DMS 273 (cell line): ENCODE measurements around the gene OSM.

Source experiments
- DNase-seq: peaks from one replicate; lab custom pipeline; 2025; ENCODE audit not compliant: unreplicated experiment; lab: John Stamatoyannopoulos, UW

The OSM gene

DNA sequence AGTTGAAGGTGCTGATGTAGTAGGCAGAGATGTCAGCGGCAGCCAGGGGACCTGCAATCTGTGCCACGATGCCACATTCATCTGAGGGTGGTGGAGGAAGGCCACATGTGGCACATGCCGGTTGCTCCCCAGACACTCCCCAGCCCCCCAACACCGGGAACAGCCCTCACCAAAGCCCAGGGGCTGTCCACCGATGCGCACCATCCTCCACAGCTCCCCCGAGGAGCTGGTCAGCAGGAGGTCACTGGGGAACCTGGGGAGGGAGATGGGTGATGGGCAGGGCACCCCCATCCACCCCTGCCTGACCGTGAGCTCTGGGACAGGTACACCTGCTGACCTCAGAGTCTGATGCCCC is 19.2 kb upstream of the OSM start:
- DNase-seq = no peak

DNA sequence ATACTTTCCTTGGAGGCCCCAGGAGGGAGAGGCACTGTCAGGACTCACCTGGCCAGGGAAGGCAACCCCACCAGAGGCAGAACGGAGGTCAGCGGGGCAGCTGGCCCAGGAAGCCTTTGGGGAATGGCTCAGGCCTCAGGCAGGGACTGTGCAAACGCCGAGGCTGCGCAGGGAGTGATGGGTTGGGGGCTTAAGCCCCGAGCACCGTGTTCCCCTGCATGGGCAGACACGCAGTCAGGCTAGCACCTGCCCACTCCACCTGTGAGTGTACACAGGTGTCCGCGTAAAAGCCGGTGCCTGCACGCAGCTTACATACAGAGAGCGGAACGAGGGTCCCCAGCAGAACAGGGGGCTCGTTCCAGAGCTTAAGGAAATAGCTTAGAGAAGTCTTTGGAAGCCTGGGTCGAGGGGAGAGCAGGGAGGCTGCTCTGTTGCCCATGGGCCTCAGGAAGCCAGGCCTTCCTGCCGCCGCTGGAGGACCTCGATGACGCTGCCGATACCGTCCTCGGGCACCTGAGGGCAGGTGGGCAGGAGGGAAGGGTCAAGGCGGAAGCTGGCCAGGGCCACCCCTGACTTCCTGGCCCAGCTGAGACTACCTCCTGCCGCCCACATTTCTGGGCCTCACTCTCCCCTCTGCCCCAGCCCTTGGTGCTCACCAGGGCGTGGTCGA is 18.7 kb upstream of the OSM start:
- DNase-seq = no peak

DNA sequence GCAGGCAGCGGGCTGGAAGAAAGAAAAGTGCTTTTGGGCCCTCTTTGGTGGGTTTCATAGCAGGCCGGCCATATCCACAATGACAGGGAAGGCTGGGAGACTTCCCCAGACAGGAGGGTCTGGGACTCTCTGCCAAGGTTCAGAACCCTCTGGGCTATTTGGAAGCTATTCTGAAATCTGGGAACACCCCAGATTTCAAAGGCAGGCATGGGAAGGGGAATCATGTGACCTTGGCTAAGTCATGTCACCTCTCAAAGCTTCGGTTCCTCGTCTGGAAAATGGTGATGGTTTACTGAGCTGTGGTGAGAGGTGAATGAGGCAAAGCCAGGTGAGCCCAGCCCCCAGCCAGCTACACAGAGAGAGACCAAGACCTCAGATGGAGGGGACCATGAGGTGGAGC is 18.0 kb upstream of the OSM start:
- no peak for DNase-seq

DNA sequence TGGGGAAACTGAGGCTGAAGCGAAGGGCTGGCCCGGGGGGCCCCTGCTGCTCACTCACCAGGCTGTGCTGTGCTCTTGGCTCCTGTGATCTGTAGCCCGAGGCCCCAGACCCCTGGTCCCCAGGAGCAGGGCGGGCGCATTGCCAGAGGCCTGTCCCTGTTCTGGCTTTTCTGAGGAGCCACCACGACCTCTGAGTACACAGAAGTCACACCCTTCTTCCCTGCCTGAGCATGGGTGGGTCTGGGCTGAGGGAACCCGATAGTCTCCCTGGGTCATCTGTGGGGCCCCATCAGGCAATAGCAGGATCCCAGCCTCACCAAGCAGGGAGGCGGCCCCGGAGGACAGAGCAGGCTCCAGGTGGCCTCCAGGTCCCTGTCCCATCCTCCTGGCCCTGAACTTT is 17.5 kb upstream of the OSM start:
- DNase-seq = no peak

DNA sequence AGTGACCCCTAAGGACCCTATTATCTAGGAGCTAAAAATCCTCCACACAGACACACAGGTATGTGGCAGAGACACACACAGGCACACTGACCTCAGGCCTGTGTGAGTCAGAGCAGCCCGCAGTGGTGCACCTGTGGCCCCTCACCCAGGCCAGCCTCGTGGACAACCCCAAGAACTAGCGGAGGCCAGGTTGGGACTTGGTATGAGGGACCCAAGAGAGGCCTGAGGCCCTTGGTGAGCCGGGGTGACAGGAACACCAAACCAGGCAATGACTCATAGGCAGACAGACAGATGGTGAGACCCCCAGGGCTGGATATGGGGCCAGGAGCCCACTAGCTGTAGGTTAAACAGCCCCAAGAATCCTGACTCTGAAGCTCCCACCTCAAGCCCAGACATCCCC is 16.7 kb upstream of the OSM start:
- no peak for DNase-seq

DNA sequence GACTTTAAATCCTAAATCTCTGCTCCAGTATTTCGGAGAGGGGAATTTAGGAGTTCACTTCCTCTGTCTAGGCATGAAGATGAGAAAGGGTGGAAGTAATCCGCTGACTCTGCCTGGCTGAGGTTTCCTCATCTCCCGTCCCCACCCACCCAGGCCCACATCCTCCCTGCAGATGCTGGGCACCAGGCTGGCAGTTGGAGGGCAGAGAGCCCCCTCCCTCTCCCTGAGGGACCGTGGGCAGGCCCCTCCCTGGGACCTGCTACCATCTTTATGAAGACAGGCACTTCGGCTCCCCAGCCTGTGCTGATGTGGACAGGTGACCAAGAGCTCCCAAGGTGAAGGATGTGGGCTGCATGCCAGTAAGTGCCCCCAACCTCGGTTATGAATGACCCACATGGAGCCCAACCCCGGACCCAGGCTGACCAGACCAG is 16.0 kb upstream of the OSM start:
- no peak for DNase-seq

DNA sequence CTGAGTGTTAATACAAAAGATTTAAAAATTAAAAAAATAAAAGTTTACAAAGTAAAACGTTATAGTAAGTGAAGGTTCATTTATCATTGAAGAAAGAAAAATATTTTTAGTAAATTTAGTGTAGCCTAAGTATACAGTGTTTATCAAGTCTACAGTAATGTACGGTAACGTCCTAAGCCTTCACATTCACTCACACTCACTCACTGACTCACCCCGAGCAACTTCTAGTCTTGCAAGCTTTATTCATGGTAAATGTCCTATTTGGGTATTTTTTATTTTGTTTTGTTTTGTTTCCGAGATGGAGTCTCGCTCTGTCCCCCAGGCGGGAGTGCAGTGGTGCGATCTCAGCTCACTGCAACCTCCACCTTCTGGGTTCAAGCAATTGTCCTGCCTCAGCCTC is 13.9 kb upstream of the OSM start:
- no peak for DNase-seq

DNA sequence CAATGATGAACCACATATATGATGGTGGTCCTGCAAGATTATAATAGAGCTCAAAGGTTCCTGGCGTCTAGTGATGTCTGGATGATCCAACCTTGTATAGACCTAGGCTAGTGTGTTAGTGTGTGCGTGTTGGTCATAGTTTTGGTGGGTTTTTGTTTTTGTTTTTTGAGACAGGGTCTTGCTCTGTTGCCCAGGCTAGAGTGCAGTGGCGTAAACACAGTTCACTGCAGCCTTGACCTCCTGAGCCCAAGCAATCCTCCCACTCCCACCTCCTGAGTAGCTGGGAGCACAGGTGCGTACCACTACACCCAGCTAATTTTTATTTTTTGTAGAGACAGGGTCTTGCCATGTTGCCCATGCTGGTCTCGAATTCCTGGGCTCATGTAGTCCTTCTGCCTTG is 13.3 kb upstream of the OSM start:
- no peak for DNase-seq

DNA sequence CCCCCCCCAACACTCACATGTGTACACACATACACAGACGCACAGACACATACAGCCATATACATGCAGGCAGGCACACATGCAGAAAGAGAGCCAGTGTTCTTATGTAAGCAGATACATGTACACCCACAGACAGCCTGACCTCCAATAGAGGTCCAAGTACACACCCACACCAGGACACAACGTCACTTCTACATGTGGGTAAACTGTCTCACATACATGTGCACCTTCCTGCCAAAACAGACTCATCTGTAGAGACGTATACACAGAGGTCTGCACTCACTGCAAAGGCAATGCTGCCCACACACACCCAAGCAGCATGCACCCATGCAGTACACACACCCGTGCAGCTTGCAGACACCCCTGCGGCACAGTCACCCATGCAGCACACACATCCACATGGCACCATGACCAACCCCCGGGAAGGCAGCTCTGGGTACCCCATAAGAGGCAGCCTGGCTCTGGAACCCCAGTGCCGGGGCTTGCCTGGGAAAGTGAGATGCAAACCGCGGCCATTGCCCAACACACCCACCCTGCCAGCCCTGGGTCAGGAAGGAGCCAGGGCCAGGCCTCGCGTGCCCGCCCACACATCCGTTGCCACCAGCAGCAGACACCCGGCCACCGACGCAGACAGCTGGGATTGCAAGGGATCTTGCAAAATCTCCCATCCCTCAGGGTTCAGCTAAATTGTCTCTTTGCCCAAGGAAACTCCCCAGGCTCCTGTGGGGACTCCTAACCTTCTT is 12.6 kb upstream of the OSM start:
- no peak for DNase-seq

DNA sequence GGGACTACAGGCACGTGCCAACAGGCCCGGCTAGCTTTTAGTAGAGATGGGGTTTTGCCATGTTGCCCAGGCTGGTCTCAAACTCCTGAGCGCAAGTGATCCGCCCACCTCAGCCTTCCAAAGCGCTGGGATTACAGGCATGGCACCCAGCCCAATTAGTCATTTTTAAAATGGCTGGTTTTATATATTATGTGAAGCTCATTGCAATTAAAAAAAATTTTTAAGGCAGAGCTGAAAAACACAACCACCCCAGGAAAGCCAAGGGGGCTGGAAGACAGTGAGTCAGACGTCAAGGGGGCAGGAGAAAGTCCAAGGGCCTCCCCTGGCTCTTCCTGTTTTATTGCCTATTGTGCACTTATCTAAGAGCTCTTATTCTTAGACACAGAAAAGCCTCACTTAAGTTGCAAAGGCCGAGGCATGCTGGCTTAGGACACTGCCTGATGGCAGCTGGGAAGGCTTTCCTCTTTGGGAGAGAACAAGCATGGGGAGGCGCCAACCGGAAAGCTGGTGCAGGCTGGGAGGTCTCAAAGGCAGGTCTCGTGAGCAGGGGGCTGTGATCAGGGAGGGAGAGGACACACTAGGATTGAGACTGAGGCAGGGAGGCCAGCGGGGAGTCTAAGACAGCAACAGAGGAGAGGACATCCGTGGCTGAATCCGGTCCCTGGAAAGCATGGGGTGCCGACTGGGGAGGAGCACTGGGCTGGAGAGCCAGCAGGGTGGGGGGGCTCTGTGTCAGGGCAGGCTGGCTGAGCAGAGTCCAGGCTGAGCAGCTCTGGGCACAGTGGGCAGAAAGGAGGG is 11.1 kb upstream of the OSM start:
- peak; percentile 29 for DNase-seq

DNA sequence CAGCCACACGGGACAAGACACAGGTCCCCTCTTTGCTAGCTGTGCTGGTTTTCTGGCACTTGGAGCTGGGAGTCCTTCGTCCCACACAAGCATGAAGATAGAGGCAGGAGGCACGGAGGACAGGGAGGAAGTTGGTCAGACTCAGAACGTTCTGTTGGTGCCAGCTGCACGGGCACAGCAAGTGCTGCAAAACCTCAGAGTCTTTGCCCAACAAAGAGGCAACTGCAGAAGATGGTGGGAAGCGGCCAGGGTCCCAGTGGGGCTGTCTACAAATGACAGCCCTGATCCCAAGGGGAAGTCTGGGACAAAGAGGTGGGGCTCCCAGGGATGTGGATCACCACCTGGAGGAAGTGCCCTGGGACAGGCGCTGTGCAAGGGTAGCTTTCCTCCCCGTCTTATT is 9.4 kb upstream of the OSM start:
- no peak for DNase-seq

DNA sequence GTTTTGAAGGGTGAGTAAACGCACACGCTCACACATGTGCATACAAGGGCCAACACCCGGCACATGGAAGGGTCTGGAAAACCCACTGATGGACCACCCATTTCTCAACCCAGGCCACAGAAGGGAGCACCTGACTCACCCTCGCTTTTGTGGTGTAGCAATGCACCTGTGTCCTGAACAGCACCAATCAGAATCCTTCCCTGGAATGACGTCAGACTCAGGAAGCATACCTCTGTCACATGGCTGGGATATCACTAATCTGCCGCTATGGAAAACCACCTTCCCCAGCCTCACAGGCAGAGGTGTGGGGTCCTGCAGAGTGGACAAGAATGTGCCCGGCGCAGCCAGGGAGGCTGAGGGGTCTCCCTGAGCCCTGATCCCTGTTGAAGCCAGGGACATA is 9.0 kb upstream of the OSM start:
- no peak for DNase-seq

DNA sequence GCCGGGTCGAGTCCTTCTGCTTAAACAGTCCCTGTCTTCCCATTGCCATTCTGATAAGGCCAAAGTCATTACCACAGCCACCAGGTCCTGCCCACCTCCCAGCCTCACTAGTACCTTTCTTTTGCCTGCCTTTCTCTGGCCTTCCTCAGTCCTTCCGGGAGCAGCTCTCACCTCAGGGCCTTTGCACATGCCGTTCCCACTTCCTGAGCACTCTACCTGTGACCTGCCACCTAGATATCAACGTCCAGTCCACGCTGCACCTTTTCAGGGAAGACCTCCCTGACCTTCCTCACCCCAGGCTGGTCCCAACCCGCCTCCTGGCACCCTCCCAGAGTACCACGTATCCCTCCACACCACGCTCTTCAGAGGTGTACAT is 7.8 kb upstream of the OSM start:
- DNase-seq = no peak

DNA sequence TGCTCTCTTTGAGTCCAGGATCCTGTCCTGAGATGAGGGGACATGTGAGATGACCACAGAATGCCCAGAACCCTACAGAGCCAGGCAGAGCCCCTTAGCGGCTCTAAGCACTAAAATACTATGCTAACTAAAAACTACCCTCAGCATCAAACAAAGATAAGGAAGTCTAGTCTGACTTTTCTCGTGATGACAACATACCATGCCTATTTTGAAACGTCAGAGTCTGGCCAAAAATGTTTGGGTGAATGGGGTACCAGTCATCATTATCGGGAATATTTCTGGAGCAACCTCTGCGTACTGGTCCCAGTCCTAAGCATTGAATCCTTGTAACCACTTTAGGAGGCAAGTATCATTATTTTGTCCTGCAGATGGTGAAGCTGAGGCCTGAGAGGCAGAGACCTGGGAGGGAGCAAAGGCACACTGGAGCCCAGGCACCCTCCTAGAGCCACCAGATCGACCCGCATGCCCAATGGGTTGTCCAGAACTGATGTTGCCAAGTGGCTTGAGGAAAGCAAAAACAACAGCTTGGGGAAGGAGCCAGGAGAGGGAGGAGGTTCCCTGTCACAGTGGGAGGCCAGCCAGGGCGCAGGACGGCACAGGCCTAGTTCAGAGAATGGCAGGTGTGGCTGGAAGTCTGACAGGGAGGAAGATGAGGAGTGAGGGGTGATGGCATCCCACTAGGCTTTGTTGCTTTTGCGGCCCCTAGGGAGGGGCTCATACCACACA is 7.2 kb upstream of the OSM start:
- DNase-seq = peak; percentile 15

DNA sequence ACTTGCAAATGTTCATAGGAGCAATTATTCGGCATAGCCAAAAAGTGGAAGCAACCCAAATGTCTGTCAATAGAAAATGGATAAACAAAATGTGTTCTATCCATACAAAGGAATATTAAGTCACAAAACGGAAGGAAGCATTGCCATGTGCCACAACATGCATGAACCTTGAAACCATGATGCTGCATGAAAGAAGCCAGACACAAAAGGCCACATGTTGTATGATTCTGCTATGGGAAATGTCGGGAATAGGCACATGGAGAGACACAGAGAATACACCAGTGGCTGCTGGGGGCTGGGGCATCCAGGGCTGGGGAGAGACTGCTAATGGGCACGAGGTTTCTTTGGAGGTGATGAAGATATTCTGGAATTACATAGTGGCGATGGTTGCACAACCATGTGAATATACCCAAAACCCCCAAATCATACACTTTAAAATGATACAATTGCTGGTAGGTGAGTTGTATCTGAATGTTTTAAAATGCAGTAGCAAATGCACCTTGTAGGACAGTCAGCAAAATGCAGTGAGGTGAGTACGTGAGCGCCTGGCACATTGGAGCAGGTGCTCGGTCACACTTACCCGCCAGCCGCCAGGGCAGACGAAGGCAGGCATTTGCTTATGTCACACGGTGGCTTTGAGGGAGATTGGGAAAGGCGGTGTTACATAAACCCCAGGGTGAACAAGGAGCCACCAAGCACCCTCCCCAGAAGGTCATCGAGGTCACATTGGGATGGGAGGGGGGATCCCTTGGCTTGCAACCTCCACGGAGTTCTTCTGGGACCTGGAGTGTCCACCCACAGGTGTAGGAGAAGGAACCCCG is 6.3 kb upstream of the OSM start:
- no peak for DNase-seq

DNA sequence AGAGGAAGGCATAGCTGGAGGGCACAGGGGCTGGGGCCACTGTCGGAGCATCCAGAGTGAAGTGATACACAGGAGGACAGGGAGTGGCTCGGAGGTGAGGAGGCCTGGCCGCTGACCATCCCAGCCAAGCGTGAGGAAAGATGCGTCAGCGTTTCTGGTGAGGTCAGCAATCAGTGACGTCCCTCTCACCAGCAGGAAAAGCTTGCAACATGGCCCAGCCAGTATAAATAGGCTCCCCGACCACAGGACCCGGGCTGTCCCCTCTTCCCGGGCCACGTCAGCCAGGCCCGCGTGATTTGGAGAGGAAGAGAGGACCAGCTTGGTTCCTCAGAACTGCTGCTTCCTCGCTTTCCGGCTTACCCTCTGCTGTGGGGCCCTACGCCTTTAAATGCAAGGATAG is 4.2 kb upstream of the OSM start:
- no peak for DNase-seq

DNA sequence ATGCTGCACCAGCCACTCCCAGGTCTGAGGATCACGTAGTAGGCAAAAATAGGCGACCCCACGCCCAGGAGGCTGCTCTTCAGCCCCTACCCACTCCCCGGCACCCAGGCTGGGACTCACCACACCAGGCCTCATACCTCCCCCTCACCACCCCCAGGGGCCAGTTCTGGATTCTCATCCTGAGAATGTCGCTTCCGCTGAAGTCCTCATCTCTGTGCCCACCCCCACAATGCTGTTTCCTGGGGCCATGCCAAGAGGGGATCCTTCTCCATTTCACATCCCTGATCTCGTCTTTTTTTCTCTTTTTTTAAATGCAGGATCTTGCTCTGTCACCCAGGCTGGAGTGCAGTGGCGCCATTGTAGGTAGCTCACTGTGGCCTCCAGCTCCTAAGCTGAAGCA is 1.7 kb upstream of the OSM start:
- no peak for DNase-seq

DNA sequence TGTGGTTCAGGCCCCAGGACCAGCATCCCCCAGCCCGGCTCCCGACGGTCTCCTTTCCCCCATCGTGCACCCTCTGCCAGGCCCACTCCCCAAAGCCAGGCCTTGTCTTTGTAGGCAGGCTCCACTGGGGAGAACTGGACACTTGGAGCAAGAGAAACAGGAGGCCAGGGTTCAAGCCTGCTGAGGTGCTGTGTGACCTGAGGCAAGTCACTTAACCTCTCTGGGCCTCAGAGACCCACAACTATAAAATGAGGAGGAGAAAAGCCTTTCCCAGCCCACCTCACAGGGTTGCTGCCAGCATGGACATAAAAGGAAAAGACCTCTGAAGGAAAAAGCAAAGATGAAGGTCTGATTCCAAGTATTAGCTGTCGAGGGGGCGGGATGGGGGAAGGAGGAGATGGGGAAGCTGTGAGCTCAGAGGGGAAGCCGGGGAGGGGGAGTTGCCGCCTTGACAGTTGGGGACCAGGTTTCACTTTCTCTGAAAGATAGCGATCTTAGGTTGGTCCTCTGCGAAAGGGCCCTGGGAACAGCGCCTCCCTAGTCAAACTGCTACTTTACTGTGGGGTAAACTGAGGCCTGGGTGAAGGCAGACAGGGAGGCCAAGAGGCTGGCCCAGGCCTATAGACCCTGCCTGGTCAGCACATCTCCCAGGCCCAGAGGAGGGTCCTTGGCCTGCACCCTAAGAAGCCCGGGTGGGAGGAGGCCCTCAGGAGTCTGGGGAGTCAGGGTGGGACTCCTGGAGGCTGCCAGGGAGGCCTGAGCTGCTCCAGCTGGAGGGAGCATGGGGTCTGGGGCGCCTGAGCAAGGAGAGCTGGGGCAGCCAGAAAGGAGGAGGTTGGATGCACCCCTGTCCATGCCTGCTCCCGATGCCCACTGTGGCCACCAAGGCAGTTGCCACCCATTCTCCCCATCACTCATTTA is 991 bp upstream of the OSM start:
- no peak for DNase-seq

DNA sequence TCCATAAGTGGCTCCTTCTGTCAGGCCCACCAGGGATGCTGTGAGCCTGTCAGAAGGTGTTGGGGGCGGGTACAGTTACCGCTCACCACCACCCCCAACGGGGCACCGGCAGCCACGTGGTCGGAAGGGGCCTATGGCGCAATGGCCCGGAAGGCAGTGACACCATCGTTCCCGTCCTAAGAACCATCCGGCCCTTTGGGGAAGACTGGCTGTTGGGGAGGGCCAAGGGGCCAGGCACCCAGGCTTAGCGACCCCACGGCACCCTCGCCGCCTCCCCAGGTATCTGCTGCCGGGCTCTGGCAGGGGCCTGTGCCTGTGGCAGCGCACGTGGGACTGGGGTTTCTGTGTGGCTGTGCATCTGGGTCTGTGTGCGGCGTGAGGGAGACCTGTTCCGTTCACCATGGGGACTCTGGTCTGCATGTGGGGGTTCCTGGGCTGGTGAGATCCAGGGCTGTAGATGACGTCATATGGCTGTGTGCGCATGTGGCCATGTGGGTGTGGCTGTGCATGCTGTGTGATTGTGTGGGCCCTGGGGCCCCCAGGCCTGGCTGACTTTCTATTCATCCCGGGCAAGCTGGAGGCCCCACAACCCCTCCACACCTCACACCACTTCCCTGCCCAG is 717 bp downstream of the OSM start:
- no peak for DNase-seq
